HG02642 (cell line): ENCODE data around the gene LENG9.
"Not testable (repeated sequence)": the region's sequence is repeated elsewhere in the genome, so short reads cannot be mapped to it uniquely, and the experiment has no call there.

ENCODE experiments used
- ATAC-seq: cut with Tn5 transposase; IDR thresholded peaks from one replicate; pipeline ENCODE4 v1.9.1; 2021; ENCODE audit warnings: mild to moderate bottlenecking; ENCODE audit not compliant: unreplicated experiment, poor library complexity

The LENG9 gene

GRCh38 chr19:54463531-54464043, at the start of gene LENG9:
Gene LENG9 (minus strand): TSS chr19:54463778. CDS start chr19:54463526, 252 bp downstream.
- peak; percentile 58 for ATAC-seq

GRCh38 chr19:54509200-54509940, 45.8 kb upstream of the LENG9 start:
- ATAC-seq = not testable (repeated sequence)

GRCh38 chr19:54508487-54508886, 44.9 kb upstream of the LENG9 start:
- not testable (repeated sequence) for ATAC-seq

- no peak for ATAC-seq
Measured at GRCh38 chr19:54507824-54508223, 44.2 kb upstream of the LENG9 start.

GRCh38 chr19:54507038-54507717, 43.6 kb upstream of the LENG9 start:
- not testable (repeated sequence) for ATAC-seq

GRCh38 chr19:54506079-54506478, 42.5 kb upstream of the LENG9 start:
- ATAC-seq = no peak

GRCh38 chr19:54505542-54505941, 42.0 kb upstream of the LENG9 start:
- not testable (repeated sequence) for ATAC-seq

GRCh38 chr19:54502518-54503048, 39.0 kb upstream of the LENG9 start, which contains the start of gene LAIR2:
Gene LAIR2 (plus strand): TSS chr19:54502831. CDS start chr19:54502919, 88 bp downstream.
- no peak for ATAC-seq

GRCh38 chr19:54498451-54498772, 34.8 kb upstream of the LENG9 start:
- ATAC-seq = not testable (repeated sequence)

- not testable (repeated sequence) for ATAC-seq
Measured at GRCh38 chr19:54497747-54498450, 34.3 kb upstream of the LENG9 start.

- ATAC-seq = not testable (repeated sequence)
Measured at GRCh38 chr19:54495284-54495683, 31.7 kb upstream of the LENG9 start.

GRCh38 chr19:54493967-54494585, 30.5 kb upstream of the LENG9 start:
- no peak for ATAC-seq

- ATAC-seq = not testable (repeated sequence)
Measured at GRCh38 chr19:54493056-54493455, 29.5 kb upstream of the LENG9 start.

- ATAC-seq = no peak
Measured at GRCh38 chr19:54492568-54492967, 29.0 kb upstream of the LENG9 start.

GRCh38 chr19:54489766-54490165, 26.2 kb upstream of the LENG9 start:
- ATAC-seq = no peak

GRCh38 chr19:54489341-54489740, 25.8 kb upstream of the LENG9 start:
- no peak for ATAC-seq

GRCh38 chr19:54485851-54486250, 22.3 kb upstream of the LENG9 start:
- no peak for ATAC-seq

GRCh38 chr19:54484451-54484850, 20.9 kb upstream of the LENG9 start:
- no peak for ATAC-seq

GRCh38 chr19:54482889-54483288, 19.3 kb upstream of the LENG9 start:
- ATAC-seq = no peak

- ATAC-seq = no peak
Measured at GRCh38 chr19:54481326-54481930, 17.9 kb upstream of the LENG9 start.
